ENCODE measurements around the gene CABP4.
"Not testable (repeated sequence)": the region's sequence is repeated elsewhere in the genome, so short reads cannot be mapped to it uniquely, and the experiment has no call there.

CABP4 gene

GRCh38 chr11:67419325-67420049 lies 35.7 kb upstream of the CABP4 start:
- DNase-seq = no peak

DNA sequence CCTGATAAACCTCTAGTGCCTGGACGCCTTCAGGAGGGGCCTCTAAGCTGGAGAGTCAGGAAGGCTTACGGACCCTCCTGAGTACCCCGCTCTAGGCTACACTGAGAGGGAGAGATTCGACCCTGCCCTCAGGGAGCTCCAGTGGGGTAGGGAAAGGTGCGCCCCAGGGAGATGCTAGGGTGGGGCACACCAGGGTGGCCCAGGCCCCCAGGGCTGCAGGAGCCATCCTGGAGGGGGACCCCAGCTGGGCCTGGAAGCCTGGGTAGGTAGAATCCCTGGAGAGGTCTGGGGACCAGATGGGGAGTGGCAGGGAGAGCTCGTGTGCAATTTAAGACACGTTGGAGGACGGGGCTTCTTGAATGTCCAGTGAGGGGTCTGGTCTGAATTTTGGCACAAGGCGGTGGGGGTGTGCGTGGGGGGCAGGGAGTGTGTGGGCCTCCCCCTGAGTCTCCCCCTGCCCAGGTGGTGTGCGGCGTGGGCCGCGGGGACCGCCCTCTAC lies 35.0 kb upstream of the CABP4 start:
- DNase-seq = no peak

- DNase-seq = peak; percentile 98
These were observed 34.3 kb upstream of the CABP4 start for GRCh38 chr11:67420646-67421429.

- DNase-seq = no peak
These were observed 33.6 kb upstream of the CABP4 start for GRCh38 chr11:67421430-67422031.

GRCh38 chr11:67422891-67423290 lies 32.3 kb upstream of the CABP4 start:
- no peak for DNase-seq

GRCh38 chr11:67423466-67423865 lies 31.7 kb upstream of the CABP4 start:
- DNase-seq = no peak

GRCh38 chr11:67423891-67424613 lies 31.1 kb upstream of the CABP4 start:
- no peak for DNase-seq

DNA sequence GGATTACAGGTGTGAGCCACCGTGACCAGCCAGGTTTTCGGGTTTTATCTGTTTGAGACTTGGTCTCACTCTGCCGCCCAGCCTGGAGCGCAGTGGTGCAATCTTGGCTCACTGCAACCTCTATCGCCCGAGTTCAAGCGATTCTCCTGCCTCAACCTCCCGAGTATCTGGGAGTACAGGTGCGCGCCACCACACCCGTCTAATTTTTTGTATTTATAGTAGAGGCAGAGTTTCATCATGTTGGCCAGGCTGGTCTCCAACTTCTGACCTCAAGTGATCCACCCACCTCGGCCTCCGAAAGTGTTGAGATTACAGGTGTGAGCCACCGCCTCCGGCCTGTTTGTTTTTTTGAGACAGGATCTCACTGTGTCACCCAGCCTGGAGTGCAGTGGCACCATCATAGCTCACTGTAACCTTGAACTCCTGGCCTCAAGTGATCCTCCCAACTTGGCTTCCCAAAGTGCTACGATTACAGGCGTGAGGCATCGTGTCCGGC lies 27.7 kb upstream of the CABP4 start:
- DNase-seq = not testable (repeated sequence)

DNA sequence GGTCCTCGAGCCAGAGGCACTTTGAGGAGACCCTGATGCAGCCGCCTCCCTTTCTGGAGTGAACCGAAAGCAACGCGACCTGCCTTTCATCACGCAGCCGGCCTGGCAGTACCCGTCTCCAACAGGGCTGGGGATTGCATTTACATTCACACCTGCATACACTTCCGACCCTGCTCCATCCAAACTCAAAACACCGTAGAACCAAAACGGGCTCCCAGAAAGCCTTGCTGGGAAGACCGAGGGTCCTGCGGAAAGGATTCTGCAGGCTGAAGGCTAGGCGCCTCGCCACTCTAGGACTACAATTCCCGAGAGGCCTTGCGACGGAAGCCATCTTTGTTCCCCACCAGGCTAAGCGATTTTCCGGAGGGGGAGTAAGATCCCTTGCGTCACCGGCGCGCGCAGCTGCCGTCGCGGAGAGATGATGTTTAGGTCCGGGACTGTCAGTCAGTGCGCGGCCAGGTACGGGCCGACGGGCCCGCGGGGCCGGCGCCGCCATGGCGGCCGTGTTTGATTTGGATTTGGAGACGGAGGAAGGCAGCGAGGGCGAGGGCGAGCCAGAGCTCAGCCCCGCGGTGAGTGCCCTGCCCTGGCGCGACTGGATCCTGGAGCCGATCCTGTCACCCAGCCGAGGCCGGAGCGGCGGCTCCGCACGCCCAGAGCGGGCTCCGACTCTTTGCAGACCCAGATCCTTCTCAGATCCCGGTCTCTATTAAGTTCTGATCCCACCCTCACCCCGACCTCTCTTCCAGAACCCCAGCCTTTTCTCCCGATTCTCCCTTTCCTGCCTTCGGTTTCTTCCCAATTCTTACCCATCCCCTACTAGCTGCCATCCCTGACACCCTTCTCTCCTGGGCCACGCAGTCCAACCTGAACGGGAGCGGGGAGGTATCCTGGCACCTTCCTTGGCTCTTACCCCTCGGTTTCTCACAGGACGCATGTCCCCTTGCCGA lies 26.8 kb upstream of the CABP4 start, which contains the start of gene RPS6KB2:
TSS of gene RPS6KB2 (plus strand) at position 443 of the 950 bp plus-strand sequence. CDS start at position 495, 52 bp downstream.
- peak; percentile 97 for DNase-seq

DNA sequence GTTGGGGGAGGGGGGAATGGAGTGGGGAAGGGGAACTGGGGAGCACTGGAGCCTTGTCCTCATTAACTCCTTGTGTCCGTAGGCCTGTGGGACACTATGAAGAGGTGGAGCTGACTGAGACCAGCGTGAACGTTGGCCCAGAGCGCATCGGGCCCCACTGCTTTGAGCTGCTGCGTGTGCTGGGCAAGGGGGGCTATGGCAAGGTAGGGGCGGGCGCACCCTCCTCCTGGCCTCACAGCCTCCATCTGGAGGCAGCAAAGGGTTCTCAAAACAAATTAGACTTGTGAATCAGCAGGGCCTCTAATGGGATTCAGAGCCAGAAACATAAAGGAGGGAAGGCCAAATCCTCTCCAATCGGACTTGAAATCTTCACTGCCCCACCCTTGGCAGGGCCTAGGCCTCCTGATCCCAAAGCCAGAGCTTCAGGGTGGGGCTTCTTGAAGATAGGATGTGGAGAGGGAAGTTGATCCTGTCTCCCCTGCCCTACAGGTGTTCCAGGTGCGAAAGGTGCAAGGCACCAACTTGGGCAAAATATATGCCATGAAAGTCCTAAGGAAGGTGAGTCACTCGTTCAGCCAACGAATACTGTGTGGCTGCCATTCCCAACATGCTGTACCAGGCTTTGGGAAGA lies 26.0 kb upstream of the CABP4 start:
- DNase-seq = no peak

- no peak for DNase-seq
These were observed 25.4 kb upstream of the CABP4 start for GRCh38 chr11:67429722-67430121.

GRCh38 chr11:67431346-67432249 lies 23.6 kb upstream of the CABP4 start:
- no peak for DNase-seq

DNA sequence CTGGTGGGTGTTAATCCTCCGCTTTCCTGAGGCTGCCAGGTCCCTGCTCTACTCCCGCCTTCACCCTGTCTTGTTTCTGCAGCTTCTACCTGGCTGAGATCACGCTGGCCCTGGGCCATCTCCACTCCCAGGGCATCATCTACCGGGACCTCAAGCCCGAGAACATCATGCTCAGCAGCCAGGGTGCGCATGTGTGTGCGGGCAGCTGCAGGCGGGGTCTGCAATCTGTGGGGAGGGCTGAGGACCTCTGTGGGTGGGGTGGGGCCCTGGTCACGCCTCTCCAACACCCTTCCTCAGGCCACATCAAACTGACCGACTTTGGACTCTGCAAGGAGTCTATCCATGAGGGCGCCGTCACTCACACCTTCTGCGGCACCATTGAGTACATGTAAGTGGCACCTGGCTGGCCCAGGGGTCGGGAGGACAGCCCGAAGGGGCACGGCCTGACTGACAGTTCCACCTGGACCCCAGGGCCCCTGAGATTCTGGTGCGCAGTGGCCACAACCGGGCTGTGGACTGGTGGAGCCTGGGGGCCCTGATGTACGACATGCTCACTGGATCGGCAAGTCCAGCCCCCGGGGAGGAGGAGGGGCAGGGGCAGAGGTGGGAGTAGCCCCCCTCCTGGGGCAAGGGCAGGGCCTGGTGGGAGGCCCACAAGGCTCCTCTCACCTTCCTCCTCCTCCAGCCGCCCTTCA lies 22.4 kb upstream of the CABP4 start:
- no peak for DNase-seq

DNA sequence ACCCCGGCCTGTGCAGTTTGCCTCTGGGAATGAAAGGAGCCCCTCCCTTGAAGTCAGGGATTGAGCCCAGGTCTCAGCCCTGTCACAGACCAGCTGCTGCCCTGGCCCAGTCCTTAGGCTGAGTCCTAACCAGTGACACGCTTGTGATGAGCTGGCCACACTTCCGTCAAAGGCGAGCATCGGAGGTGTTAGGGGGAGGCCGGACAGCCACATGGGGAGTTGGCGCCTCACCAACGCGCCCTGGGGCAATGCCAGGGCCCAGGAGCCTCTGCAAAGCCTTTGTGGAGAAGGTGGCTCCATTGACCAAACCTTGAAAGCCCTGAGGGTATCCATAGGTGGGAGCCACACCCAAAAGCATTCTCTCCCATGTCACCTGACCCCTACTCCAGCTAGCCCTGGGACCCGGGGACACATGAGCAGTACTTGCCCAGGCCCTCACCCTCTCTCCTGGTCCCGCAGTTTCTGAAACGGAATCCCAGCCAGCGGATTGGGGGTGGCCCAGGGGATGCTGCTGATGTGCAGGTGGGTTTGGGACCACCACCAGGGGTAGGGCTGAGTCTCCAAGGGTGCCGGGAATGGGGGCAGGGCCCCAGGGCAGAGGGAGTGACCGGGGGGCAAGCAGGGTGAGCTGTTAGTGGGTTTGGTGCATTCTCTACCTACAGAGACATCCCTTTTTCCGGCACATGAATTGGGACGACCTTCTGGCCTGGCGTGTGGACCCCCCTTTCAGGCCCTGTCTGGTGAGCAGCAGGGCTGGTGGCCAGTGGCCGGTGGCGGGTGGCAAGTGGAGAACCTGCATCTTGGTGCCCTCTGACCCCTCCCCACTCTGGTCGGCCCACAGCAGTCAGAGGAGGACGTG lies 21.4 kb upstream of the CABP4 start:
- no peak for DNase-seq

GRCh38 chr11:67434395-67434881 lies 20.7 kb upstream of the CABP4 start:
- no peak for DNase-seq

DNA sequence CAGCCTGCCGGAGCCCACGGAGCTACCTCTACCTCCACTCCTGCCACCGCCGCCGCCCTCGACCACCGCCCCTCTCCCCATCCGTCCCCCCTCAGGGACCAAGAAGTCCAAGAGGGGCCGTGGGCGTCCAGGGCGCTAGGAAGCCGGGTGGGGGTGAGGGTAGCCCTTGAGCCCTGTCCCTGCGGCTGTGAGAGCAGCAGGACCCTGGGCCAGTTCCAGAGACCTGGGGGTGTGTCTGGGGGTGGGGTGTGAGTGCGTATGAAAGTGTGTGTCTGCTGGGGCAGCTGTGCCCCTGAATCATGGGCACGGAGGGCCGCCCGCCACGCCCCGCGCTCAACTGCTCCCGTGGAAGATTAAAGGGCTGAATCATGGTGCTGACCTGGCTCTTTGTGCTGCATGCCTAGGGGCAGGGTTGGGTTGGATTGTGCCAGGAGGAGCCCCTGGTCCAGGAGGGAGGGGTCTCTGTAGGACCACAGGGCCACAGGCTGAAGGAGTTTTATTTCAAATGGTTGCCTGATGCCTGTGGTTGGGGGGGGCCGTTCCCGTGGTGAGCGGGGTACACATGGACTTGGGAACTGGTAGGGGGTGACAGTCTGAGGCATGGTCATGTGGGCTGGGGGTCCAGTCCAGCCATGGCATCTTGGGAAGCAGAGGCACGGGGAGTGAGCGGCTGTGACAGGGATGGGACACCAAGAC lies 20.0 kb upstream of the CABP4 start:
- DNase-seq = no peak

DNA sequence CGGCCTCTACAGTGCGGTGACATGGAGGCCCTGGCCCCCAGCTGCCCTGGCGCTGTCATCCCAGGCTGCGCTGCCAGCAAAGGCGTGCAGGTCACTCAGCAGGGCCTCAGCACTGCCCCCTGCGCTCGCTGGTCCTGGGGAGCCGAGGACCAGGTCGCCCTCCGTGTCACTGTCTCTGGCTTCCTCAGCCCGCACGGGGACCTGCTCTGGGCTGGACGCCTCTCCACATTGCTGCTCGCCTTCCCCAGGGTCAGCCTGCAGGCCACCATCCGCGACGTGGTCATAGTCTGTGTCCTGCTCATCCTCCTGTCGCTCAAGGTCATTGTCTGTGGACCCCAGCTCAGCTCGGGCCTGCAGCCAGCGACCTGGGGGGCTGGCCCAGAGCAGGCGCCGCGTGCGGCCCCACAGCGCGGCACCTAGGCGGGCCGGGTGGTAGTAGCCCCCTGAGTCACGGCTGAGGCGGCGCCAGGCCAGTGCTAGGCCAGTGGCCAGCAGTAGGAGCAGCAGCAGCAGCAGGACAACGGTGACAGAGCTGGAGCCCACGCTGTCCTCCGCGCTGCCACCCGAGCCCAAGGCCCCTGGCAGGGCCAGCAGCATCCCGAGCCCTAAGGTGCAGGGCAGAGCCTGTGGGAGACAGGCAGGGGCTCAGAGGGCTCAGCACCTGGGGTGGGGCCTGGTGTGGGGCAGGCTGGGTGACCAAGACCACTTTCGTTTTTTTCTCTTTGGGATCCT lies 19.3 kb upstream of the CABP4 start:
- DNase-seq = no peak

All from activated effector memory CD4-positive, alpha-beta T cell treated with Interleukin-2 at 50 U/mL for 16 hours (primary cell).